ENCODE results near the gene HMGB2.

The HMGB2 gene

DNA sequence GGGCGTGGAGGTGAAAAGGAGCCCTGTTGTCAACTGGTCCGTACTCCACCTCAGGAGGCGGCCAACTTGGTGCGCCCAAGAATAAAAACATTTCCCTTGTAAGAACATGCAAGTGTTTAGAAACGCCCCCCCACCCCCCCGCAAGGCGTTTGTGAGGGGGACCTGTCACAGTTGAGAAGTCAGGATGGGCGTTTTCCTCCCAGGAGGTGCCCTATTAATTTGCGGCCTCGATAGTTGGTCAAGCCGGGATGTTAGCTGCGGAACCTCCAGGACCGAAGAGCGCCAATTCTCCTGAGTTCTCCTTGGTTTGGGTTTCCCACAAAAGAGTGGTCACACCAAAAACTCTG is 35.9 kb upstream of the HMGB2 start:
- TF ChIP-seq RAD21 (IDR thresholded peaks at IDR 0.05; ENCODE audit: low read depth) = no peak

DNA sequence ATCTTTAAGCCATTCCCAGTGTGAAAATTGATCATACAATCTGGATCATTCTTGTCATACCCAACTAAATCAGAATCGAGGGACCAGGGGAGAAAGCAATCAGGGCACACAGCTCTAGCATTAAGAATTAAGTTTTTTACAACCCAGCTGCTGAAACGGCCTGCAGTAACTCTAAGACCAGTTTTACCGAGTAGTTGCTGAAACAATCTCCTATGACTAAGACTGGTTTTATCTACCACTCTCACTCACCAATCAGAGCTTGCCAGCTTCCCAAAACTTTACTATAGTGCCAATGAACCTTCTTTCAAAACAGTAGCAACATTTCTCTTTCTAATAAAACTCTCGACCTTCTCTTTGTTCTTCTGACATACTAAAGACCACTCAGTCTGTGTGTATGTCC is 33.8 kb upstream of the HMGB2 start:
- TF ChIP-seq, protein P1, sequence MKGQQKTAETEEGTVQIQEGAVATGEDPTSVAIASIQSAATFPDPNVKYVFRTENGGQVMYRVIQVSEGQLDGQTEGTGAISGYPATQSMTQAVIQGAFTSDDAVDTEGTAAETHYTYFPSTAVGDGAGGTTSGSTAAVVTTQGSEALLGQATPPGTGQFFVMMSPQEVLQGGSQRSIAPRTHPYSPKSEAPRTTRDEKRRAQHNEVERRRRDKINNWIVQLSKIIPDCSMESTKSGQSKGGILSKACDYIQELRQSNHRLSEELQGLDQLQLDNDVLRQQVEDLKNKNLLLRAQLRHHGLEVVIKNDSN (IDR thresholded peaks at IDR 0.05) = no peak
- TF ChIP-seq EP300 (IDR thresholded peaks at IDR 0.05; ENCODE audit: borderline replicate concordance) (no peak), TEAD4 (IDR thresholded peaks at IDR 0.05) (no peak), TAF1 (IDR thresholded peaks at IDR 0.05; ENCODE audit: low read depth) (no peak), ZBTB7A (IDR thresholded peaks at IDR 0.05; ENCODE audit: low read depth) (no peak)

DNA sequence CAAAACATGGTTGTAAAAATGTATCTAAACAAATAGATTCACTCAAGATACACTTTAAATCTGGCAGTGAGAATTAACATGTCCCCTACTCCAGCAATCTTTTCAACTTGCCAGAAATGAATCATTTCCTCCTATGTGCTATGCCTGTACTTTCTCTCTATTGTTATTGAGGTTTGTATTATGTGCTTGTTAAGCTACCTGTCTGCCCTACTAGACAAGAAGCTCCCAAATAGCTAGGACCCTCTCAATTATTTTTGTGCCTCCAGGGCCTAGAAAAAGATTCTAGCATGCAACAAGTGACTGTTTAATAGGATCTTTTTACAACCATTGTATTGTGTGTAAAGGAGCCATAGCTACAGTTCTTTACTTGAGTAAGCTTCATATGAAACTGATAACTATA is 33.1 kb upstream of the HMGB2 start:
- TF ChIP-seq TEAD4 (IDR thresholded peaks at IDR 0.05) = no peak
- TF ChIP-seq, protein P2, sequence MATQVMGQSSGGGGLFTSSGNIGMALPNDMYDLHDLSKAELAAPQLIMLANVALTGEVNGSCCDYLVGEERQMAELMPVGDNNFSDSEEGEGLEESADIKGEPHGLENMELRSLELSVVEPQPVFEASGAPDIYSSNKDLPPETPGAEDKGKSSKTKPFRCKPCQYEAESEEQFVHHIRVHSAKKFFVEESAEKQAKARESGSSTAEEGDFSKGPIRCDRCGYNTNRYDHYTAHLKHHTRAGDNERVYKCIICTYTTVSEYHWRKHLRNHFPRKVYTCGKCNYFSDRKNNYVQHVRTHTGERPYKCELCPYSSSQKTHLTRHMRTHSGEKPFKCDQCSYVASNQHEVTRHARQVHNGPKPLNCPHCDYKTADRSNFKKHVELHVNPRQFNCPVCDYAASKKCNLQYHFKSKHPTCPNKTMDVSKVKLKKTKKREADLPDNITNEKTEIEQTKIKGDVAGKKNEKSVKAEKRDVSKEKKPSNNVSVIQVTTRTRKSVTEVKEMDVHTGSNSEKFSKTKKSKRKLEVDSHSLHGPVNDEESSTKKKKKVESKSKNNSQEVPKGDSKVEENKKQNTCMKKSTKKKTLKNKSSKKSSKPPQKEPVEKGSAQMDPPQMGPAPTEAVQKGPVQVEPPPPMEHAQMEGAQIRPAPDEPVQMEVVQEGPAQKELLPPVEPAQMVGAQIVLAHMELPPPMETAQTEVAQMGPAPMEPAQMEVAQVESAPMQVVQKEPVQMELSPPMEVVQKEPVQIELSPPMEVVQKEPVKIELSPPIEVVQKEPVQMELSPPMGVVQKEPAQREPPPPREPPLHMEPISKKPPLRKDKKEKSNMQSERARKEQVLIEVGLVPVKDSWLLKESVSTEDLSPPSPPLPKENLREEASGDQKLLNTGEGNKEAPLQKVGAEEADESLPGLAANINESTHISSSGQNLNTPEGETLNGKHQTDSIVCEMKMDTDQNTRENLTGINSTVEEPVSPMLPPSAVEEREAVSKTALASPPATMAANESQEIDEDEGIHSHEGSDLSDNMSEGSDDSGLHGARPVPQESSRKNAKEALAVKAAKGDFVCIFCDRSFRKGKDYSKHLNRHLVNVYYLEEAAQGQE (IDR thresholded peaks at IDR 0.05; ENCODE audit: low read depth) = no peak
- TF ChIP-seq EP300 (IDR thresholded peaks at IDR 0.05; ENCODE audit: borderline replicate concordance) = no peak
- no peak for TF ChIP-seq EGR1 (IDR thresholded peaks at IDR 0.05)
- TF ChIP-seq NFIC (IDR thresholded peaks at IDR 0.05) = no peak
- no peak for TF ChIP-seq ZBTB7A (IDR thresholded peaks at IDR 0.05; ENCODE audit: low read depth)

DNA sequence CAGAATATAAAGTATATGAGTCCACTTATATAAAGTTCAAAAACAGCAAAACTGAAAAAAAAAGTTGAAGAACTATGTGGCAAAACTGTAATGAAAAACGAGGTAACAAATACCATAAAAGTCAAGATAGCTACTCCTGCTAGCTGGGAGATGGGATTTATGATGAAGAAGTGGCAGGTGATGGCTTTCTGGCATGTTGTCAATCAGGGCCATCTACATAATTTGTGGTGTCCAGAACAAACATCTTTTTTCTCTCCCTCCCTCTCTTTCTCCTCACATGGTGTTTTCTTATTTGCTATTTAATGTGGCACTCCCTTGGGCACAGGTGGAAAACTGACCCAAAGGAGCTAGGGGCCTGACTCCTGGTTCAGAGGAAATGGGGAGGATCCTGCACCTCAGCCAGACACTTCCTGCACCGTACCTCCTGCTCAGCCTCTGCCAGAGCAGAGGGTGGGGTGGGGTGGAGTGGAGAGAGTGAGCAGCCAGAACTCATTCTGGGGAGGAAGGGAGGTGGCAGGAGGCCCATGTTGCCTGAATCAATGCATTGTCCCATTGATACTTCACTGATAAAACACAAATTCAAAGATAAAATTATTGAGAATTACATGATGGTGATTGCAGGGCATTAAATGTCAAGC is 31.3 kb upstream of the HMGB2 start:
- TF ChIP-seq CREB1 (IDR thresholded peaks at IDR 0.05; ENCODE audit: low read depth) (no peak), CEBPB (IDR thresholded peaks at IDR 0.05) (no peak), TEAD4 (IDR thresholded peaks at IDR 0.05) (no peak), EGR1 (IDR thresholded peaks at IDR 0.05) (no peak), ZBTB7A (IDR thresholded peaks at IDR 0.05; ENCODE audit: low read depth) (no peak), TCF12 (IDR thresholded peaks at IDR 0.05; ENCODE audit: low read depth) (no peak), NFIC (IDR thresholded peaks at IDR 0.05) (no peak), FOXM1 (IDR thresholded peaks at IDR 0.05; ENCODE audit: borderline replicate concordance, low read depth) (no peak), TAF1 (IDR thresholded peaks at IDR 0.05; ENCODE audit: low read depth) (no peak), EP300 (IDR thresholded peaks at IDR 0.05; ENCODE audit: borderline replicate concordance) (no peak), YY1 (IDR thresholded peaks at IDR 0.05; ENCODE audit: low read depth) (no peak), RAD21 (IDR thresholded peaks at IDR 0.05; ENCODE audit: low read depth) (no peak)
- TF ChIP-seq, protein P1 (IDR thresholded peaks at IDR 0.05) = no peak
- TF ChIP-seq, protein P3, sequence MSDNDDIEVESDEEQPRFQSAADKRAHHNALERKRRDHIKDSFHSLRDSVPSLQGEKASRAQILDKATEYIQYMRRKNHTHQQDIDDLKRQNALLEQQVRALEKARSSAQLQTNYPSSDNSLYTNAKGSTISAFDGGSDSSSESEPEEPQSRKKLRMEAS (IDR thresholded peaks at IDR 0.05) = no peak
- TF ChIP-seq, protein P2 (IDR thresholded peaks at IDR 0.05; ENCODE audit: low read depth) = no peak

DNA sequence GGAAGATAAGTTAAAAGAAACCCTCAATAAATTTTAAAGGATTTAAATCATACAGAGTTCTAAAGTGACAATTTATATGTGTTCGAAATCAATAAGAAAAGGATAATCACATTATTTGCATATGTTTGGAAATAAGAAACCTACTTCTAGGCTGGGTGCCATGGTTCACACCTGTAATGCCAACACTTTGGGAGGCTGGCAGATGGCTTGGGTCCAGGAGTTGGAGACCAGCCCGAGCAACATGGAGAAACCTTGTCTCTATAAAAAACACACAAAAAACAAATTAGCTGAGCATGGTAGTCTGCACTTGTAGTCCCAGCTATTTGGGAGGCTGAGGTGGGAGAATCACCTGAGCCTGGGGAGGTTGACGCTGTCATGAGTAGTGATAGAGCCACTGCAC is 28.5 kb upstream of the HMGB2 start:
- no peak for TF ChIP-seq CREB1 (IDR thresholded peaks at IDR 0.05; ENCODE audit: low read depth)
- TF ChIP-seq FOXM1 (IDR thresholded peaks at IDR 0.05; ENCODE audit: borderline replicate concordance, low read depth) = no peak
- TF ChIP-seq NFIC (IDR thresholded peaks at IDR 0.05) = no peak
- no peak for TF ChIP-seq TCF12 (IDR thresholded peaks at IDR 0.05; ENCODE audit: low read depth)
- TF ChIP-seq EGR1 (IDR thresholded peaks at IDR 0.05) = no peak
- TF ChIP-seq, protein P3 (IDR thresholded peaks at IDR 0.05) = no peak
- TF ChIP-seq TAF1 (IDR thresholded peaks at IDR 0.05; ENCODE audit: low read depth) = no peak
- TF ChIP-seq CEBPB (IDR thresholded peaks at IDR 0.05) = no peak
- TF ChIP-seq ZBTB7A (IDR thresholded peaks at IDR 0.05; ENCODE audit: low read depth) = no peak
- TF ChIP-seq, protein P2 (IDR thresholded peaks at IDR 0.05; ENCODE audit: low read depth) = no peak
- no peak for TF ChIP-seq EP300 (IDR thresholded peaks at IDR 0.05; ENCODE audit: borderline replicate concordance)
- TF ChIP-seq RAD21 (IDR thresholded peaks at IDR 0.05; ENCODE audit: low read depth) = no peak
- no peak for TF ChIP-seq TEAD4 (IDR thresholded peaks at IDR 0.05)

All from Ishikawa (cell line).